A375 (cell line): Measurements from ENCODE around the gene NAIP. TPM values are rescaled to one million over a fixed set of nuclear protein-coding genes. Genes with fewer than 3 reads are reported as not detected.

Experiments
- total RNA-seq: library from RNA; depleted of rRNA; stranded (reverse); fragments of >200 nt; shearing (Covaris generic); gene quantifications from 2 replicates; pipeline ENCODE4 v1.2.3, GENCODE V29; 2014; rRNA removed

The NAIP gene, protein sequence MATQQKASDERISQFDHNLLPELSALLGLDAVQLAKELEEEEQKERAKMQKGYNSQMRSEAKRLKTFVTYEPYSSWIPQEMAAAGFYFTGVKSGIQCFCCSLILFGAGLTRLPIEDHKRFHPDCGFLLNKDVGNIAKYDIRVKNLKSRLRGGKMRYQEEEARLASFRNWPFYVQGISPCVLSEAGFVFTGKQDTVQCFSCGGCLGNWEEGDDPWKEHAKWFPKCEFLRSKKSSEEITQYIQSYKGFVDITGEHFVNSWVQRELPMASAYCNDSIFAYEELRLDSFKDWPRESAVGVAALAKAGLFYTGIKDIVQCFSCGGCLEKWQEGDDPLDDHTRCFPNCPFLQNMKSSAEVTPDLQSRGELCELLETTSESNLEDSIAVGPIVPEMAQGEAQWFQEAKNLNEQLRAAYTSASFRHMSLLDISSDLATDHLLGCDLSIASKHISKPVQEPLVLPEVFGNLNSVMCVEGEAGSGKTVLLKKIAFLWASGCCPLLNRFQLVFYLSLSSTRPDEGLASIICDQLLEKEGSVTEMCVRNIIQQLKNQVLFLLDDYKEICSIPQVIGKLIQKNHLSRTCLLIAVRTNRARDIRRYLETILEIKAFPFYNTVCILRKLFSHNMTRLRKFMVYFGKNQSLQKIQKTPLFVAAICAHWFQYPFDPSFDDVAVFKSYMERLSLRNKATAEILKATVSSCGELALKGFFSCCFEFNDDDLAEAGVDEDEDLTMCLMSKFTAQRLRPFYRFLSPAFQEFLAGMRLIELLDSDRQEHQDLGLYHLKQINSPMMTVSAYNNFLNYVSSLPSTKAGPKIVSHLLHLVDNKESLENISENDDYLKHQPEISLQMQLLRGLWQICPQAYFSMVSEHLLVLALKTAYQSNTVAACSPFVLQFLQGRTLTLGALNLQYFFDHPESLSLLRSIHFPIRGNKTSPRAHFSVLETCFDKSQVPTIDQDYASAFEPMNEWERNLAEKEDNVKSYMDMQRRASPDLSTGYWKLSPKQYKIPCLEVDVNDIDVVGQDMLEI (N-terminal part only)
- total RNA-seq: 3.3 and 4.9 TPM in 2 replicates

DNA sequence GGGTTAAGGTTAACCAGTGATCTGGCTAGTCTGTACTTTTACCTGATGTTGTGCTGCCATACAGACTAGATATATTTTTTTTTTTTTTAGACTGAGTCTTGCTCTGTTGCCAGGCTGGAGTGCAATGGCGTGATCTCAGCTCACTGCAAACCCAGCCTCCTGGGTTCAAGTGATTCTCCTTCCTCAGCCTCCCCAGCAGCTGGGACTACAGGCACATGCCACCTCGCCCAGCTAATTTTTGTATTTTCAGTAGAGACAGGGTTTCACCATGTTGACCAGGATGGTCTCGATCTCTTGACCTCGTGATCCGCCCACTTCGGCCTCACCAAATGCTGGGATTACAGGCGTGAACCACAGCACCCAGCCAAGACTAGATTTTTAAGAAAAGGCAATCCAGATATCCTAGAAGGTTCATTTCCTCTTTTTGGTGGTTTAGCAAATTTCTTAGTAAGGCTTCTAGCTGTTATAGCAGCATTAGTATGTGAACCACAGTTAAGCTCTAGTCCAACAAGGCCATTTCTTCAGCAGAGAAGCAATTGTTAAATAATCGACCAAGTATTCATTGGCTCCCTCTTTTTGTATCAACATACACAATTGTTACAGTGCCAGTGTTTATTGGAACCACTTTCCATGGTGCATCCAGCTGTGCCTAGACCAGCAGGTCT is at the start of gene NAIP:
Gene NAIP (minus strand): TSS at position 51 of the 665 bp plus-strand sequence. CDS start 12,424 bp downstream, outside the sequence.

DNA sequence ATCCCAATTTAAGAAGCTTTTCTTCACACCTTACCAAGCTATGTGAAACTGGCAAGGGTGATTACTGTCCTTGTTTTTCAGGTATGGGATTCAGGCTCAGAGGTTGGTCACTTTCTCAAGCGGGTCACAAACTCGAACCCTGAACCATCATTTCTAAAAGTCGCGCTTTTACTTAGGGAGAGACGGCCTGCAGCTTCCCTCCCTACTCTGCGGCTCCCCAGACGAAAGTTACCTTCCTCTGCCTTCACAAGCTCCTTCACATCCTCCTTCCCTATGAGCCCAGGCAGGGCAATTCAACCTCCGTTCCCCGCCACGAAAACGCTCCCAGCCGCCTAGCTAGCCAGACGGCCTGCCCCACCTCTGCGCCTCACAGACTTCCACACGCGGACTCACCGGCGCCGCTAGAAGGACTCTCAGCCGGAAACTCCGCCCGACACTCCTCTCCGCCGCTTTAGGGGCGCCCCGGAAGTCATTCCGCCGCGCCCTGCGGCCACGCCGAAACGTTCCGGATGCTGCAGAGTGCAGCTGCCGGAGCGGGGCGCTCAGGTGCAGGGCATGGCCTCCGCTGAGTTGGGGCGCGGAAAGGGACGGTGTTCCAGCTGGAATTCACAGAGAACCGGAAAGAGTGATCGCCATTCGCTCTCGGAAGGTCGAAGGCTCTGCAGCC is 42.3 kb upstream of the NAIP start, which contains the start of gene GTF2H2:
Gene GTF2H2 (minus strand): TSS at position 415 of the 667 bp plus-strand sequence. CDS start 4,913 bp downstream, outside the sequence.

Other genes with a start within 250 kb of the NAIP start
- gene SERF1A, start 124.7 kb downstream of the NAIP start, total RNA-seq: 1.4 and 17.8 TPM in 2 replicates
- gene SMN1, start 100.3 kb downstream of the NAIP start, total RNA-seq: 87.3 and 106 TPM in 2 replicates
- 16.1 and 24.7 TPM in 2 replicates for gene GTF2H2, start 42.3 kb upstream of the NAIP start, total RNA-seq